Activated gamma-delta T cell (primary cell): Measurements from ENCODE around the gene PARP12.

Experiments
- DNase-seq: peaks from one replicate; lab custom pipeline; 2025; lab: John Stamatoyannopoulos, UW

Gene PARP12

GRCh38 chr7:140015471-140015970 is 47.2 kb downstream of the PARP12 start:
- DNase-seq = no peak

GRCh38 chr7:140014123-140014522 is 48.6 kb downstream of the PARP12 start:
- no peak for DNase-seq

- DNase-seq = no peak
Measured at GRCh38 chr7:140013676-140014075, 49.1 kb downstream of the PARP12 start.

- DNase-seq = no peak
Measured at GRCh38 chr7:140010194-140010895, 52.4 kb downstream of the PARP12 start.

GRCh38 chr7:140009735-140010134 is 53.0 kb downstream of the PARP12 start:
- no peak for DNase-seq

- DNase-seq = no peak
Measured at GRCh38 chr7:140008755-140009610, 53.8 kb downstream of the PARP12 start.

GRCh38 chr7:140007051-140007690 is 55.6 kb downstream of the PARP12 start:
- DNase-seq = no peak

GRCh38 chr7:140006600-140006999 is 56.2 kb downstream of the PARP12 start:
- no peak for DNase-seq

- DNase-seq = no peak
Measured at GRCh38 chr7:140005754-140006503, 56.8 kb downstream of the PARP12 start.

GRCh38 chr7:140005341-140005740 is 57.4 kb downstream of the PARP12 start:
- DNase-seq = no peak

- DNase-seq = no peak
Measured at GRCh38 chr7:140004672-140005071, 58.1 kb downstream of the PARP12 start.

GRCh38 chr7:140003913-140004382 is 58.8 kb downstream of the PARP12 start:
- DNase-seq = no peak

- no peak for DNase-seq
Measured at GRCh38 chr7:140000666-140001268, 62.0 kb downstream of the PARP12 start.

- no peak for DNase-seq
Measured at GRCh38 chr7:139999516-139999915, 63.2 kb downstream of the PARP12 start.

- DNase-seq = no peak
Measured at GRCh38 chr7:139998572-139998971, 64.2 kb downstream of the PARP12 start.

GRCh38 chr7:139995017-139995915 is 67.5 kb downstream of the PARP12 start:
- no peak for DNase-seq

- DNase-seq = no peak
Measured at GRCh38 chr7:139994356-139994755, 68.4 kb downstream of the PARP12 start.

GRCh38 chr7:139993592-139993991 is 69.2 kb downstream of the PARP12 start:
- DNase-seq = no peak

GRCh38 chr7:139993169-139993568 is 69.6 kb downstream of the PARP12 start:
- DNase-seq = no peak

- no peak for DNase-seq
Measured at GRCh38 chr7:139992353-139993044, 70.3 kb downstream of the PARP12 start.
